HEK293 (cell line): Measurements from ENCODE around the gene BMAL1.

Experiments
- CTCF ChIA-PET: fragments of 350-600 bp; formaldehyde crosslinking; extraction: SDS; loops from one replicate; lab custom pipeline; 2021; ENCODE audit warnings: antibody characterized with exemption; lab: Yijun Ruan, JAX
- POLR2A ChIA-PET: fragments of 300-600 bp; formaldehyde crosslinking; extraction: SDS; loops from one replicate; lab custom pipeline; 2020; ENCODE audit warnings: antibody characterized with exemption, inconsistent platforms; lab: Yijun Ruan, JAX
- H3K27ac ChIP-seq: fragments of 200-500 bp; sonication (Bioruptor generic); 2 replicates; pipeline ENCODE4 v1.5.1; 2014; ENCODE audit warnings: low read depth, low read length, control low read depth, inconsistent platforms; ENCODE audit errors: extremely low read depth
- H3K36me3 ChIP-seq, 2 experiments: fragments of 200-500 bp in 1 of 2; sonication (Bioruptor generic) in 1 of 2; 1 replicate in 1 of 2; 2 replicates in 1 of 2; pipeline ENCODE4 v1.5.1; 2014 to 2017; ENCODE audit warnings: inconsistent platforms in 2 of 2, low read length in 2 of 2; ENCODE audit not compliant: control insufficient read depth in 2 of 2, insufficient read depth in 1 of 2
- H3K4me1 ChIP-seq: fragments of 200-500 bp; sonication (Bioruptor generic); 2 replicates; pipeline ENCODE4 v1.5.1; 2014; ENCODE audit warnings: mild to moderate bottlenecking, low read length, inconsistent platforms; ENCODE audit not compliant: control insufficient read depth, insufficient read depth
- H3K4me3 ChIP-seq: 2 replicates; pipeline ENCODE4 v1.5.1; 2011; ENCODE audit warnings: low read depth, mild to moderate bottlenecking, control low read depth, low read length, moderate library complexity
- H3K9me3 ChIP-seq: fragments of 200-500 bp; sonication (Bioruptor generic); 2 replicates; pipeline ENCODE4 v1.5.1; 2014; ENCODE audit warnings: low read depth, low read length, inconsistent platforms; ENCODE audit not compliant: control insufficient read depth, insufficient read depth
- AEBP2 ChIP-seq: fragments of 450-650 bp; formaldehyde crosslinking; IDR thresholded peaks from 2 replicates; pipeline ENCODE4 v1.5.1; 2016; ENCODE audit warnings: missing biosample characterization, missing genetic modification characterization, borderline replicate concordance
- IKZF3 ChIP-seq: fragments of 450-650 bp; IDR thresholded peaks from 2 replicates; pipeline ENCODE4 v1.5.0; 2018; ENCODE audit warnings: missing biosample characterization, mild to moderate bottlenecking, missing genetic modification characterization, moderate library complexity
- KLF1 ChIP-seq: fragments of 450-650 bp; formaldehyde crosslinking; IDR thresholded peaks from 2 replicates; pipeline ENCODE4 v1.5.1; 2016; ENCODE audit warnings: missing biosample characterization, missing genetic modification characterization
- KLF7 ChIP-seq: fragments of 450-650 bp; formaldehyde crosslinking; IDR thresholded peaks from 2 replicates; pipeline ENCODE4 v1.5.1; 2016; ENCODE audit warnings: missing biosample characterization, missing genetic modification characterization, borderline replicate concordance
- PRDM1 ChIP-seq: fragments of 450-650 bp; formaldehyde crosslinking; IDR thresholded peaks from 2 replicates; pipeline ENCODE4; 2016; ENCODE audit warnings: missing biosample characterization, missing genetic modification characterization
- SALL2 ChIP-seq: fragments of 450-650 bp; formaldehyde crosslinking; IDR thresholded peaks from 2 replicates; pipeline ENCODE4 v1.5.0; 2017; ENCODE audit warnings: missing biosample characterization, mild to moderate bottlenecking, missing genetic modification characterization, borderline replicate concordance
- SCRT2 ChIP-seq: fragments of 450-650 bp; formaldehyde crosslinking; IDR thresholded peaks from 2 replicates; pipeline ENCODE4 v1.5.1; 2016; ENCODE audit warnings: missing biosample characterization, missing genetic modification characterization
- YY2 ChIP-seq: fragments of 450-650 bp; formaldehyde crosslinking; IDR thresholded peaks from 2 replicates; pipeline ENCODE4 v1.5.1; 2016; ENCODE audit warnings: missing biosample characterization, missing genetic modification characterization
- ZBTB11 ChIP-seq: fragments of 450-650 bp; formaldehyde crosslinking; conservative IDR thresholded peaks from 2 replicates; pipeline ENCODE4 v1.5.1; 2016; ENCODE audit warnings: low read depth, missing biosample characterization, missing genetic modification characterization
- ZFHX2 ChIP-seq: fragments of 450-650 bp; formaldehyde crosslinking; conservative IDR thresholded peaks from 2 replicates; pipeline ENCODE4 v1.5.1; 2016; ENCODE audit warnings: missing biosample characterization, missing genetic modification characterization
- ZFP3 ChIP-seq: fragments of 450-650 bp; formaldehyde crosslinking; IDR thresholded peaks from 2 replicates; pipeline ENCODE4 v1.5.1; 2016; ENCODE audit warnings: low read depth, missing biosample characterization, missing genetic modification characterization
- ZNF132 ChIP-seq: fragments of 450-650 bp; formaldehyde crosslinking; IDR thresholded peaks from 2 replicates; pipeline ENCODE4 v1.5.1; 2017; ENCODE audit warnings: missing biosample characterization, missing genetic modification characterization, borderline replicate concordance
- ZNF174 ChIP-seq: fragments of 450-650 bp; formaldehyde crosslinking; IDR thresholded peaks from 2 replicates; pipeline ENCODE4 v1.5.0; 2017; ENCODE audit warnings: missing biosample characterization, mild to moderate bottlenecking, missing genetic modification characterization
- ZNF274 ChIP-seq, 2 experiments: fragments of 200-500 bp in 1 of 2; fragments of 450-650 bp in 1 of 2; sonication (Bioruptor generic) in 1 of 2; formaldehyde crosslinking in 1 of 2; IDR thresholded peaks; 2 replicates each; pipeline versions ENCODE4 v1.5.1 to v1.6.1; 2014 to 2016; ENCODE audit warnings: borderline replicate concordance in 1 of 2, inconsistent platforms in 1 of 2, low read length in 1 of 2, missing biosample characterization in 1 of 2, missing genetic modification characterization in 1 of 2
- ZNF544 ChIP-seq: fragments of 450-650 bp; formaldehyde crosslinking; IDR thresholded peaks from 2 replicates; pipeline ENCODE4 v1.5.0; 2017; ENCODE audit warnings: missing biosample characterization, missing genetic modification characterization
- ZNF624 ChIP-seq: fragments of 450-650 bp; formaldehyde crosslinking; IDR thresholded peaks from 2 replicates; pipeline ENCODE4 v1.5.1; 2017; ENCODE audit warnings: missing biosample characterization, missing genetic modification characterization
- ZNF660 ChIP-seq: fragments of 450-650 bp; IDR thresholded peaks from 2 replicates; pipeline ENCODE4 v1.5.1; 2018; ENCODE audit warnings: missing biosample characterization, mild to moderate bottlenecking, missing genetic modification characterization
- ZNF747 ChIP-seq: fragments of 450-650 bp; formaldehyde crosslinking; IDR thresholded peaks from 2 replicates; pipeline ENCODE4 v1.5.1; 2016; ENCODE audit warnings: missing biosample characterization, missing genetic modification characterization
- ZNF791 ChIP-seq: fragments of 450-650 bp; formaldehyde crosslinking; IDR thresholded peaks from 2 replicates; pipeline ENCODE4 v1.5.1; 2016; ENCODE audit warnings: missing biosample characterization, missing genetic modification characterization
- TF ChIP-seq, protein P1 (sequence below): fragments of 450-650 bp; formaldehyde crosslinking; IDR thresholded peaks from 2 replicates; pipeline ENCODE4 v1.5.1; 2016; ENCODE audit warnings: missing biosample characterization, missing genetic modification characterization

Gene BMAL1

DNA sequence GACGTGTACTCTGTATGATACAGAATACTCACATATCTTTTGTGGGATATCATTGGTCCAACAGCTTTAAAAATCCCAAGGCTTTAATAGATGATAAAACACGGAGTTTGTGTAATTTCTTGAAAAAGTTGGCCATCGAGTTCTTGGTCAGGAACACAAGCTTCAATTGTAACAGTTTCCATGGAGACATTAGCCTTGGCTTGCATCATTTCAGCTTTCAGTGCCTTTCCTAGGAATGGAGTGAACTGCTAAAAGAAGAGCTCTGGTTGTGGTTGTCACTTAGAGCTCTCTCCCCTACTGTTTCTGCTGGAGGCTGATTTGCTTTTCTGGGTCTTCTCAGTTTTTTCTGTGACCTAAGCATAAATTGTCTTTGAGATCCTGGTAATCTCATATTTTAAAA is 14.2 kb downstream of the BMAL1 start (continued):
- no peak for TF ChIP-seq AEBP2 (tag by site-specific recombination)
- TF ChIP-seq, all 188 proteins: peak for 0

GRCh38 chr11:13292970-13293369 is 15.4 kb downstream of the BMAL1 start:
- TF ChIP-seq KLF7 = no peak
- TF ChIP-seq, all 188 proteins: peak for 0
- Histone ChIP-seq H3K4me3 (no peak overlapping the region), H3K9me3 (no peaks in the 10 kb centered on the region), H3K27ac (no peak overlapping the region), H3K4me1 (no peaks in the 10 kb centered on the region), H3K36me3 (no peaks in the 10 kb centered on the region)
- CTCF ChIA-PET = interaction anchor here (0.7 to 2.3 kb wide), 3 partner anchors 9 to 1809 kb away, joined by 3 to 8 read pairs (median 3); no protein-coding TSS in a partner anchor
- POLR2A ChIA-PET = no interaction called here

GRCh38 chr11:13294178-13294577 is 16.6 kb downstream of the BMAL1 start:
- H3K27ac ChIP-seq = no peak overlapping the region
- H3K36me3 ChIP-seq = no peaks in the 10 kb centered on the region
- no peak for TF ChIP-seq ZNF132 (tag by site-specific recombination)
- no peak for TF ChIP-seq KLF1
- TF ChIP-seq YY2 (tag by site-specific recombination) = no peak
- TF ChIP-seq PRDM1 (tag by site-specific recombination) = no peak
- no peak for TF ChIP-seq ZBTB11 (tag by site-specific recombination)
- no peak for TF ChIP-seq ZNF660
- no peak for TF ChIP-seq ZNF544 (tag by site-specific recombination)
- TF ChIP-seq ZNF624 (tag by site-specific recombination) = no peak
- no peak for TF ChIP-seq ZFHX2
- TF ChIP-seq ZNF274 (IDR thresholded peaks at IDR 0.05; ENCODE audit: low read length) = no peak
- TF ChIP-seq ZNF274 (tag by site-specific recombination; IDR thresholded peaks at IDR 0.05; ENCODE audit: borderline replicate concordance) = no peak
- no peak for TF ChIP-seq ZNF747
- TF ChIP-seq, protein P1, sequence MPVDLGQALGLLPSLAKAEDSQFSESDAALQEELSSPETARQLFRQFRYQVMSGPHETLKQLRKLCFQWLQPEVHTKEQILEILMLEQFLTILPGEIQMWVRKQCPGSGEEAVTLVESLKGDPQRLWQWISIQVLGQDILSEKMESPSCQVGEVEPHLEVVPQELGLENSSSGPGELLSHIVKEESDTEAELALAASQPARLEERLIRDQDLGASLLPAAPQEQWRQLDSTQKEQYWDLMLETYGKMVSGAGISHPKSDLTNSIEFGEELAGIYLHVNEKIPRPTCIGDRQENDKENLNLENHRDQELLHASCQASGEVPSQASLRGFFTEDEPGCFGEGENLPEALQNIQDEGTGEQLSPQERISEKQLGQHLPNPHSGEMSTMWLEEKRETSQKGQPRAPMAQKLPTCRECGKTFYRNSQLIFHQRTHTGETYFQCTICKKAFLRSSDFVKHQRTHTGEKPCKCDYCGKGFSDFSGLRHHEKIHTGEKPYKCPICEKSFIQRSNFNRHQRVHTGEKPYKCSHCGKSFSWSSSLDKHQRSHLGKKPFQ (tag by site-specific recombination) = no peak
- no peak for TF ChIP-seq AEBP2 (tag by site-specific recombination)
- TF ChIP-seq IKZF3 (tag by site-specific recombination) = no peak
- no peak for TF ChIP-seq SALL2 (tag by site-specific recombination)
- no peak for TF ChIP-seq ZFP3 (tag by site-specific recombination)
- no peak for TF ChIP-seq ZNF174 (tag by site-specific recombination)
- TF ChIP-seq ZNF791 (tag by site-specific recombination) = no peak
- no peak for TF ChIP-seq SCRT2
- ChIA-PET CTCF (interaction anchor here (2.4 kb wide), 1 partner anchor 84 kb away, joined by 9 read pairs; no protein-coding TSS in a partner anchor), POLR2A (no interaction called here)
- H3K4me1 ChIP-seq = no peaks in the 10 kb centered on the region
- no peak overlapping the region for H3K4me3 ChIP-seq
- no peaks in the 10 kb centered on the region for H3K9me3 ChIP-seq
